BE2C (cell line): Measurements from ENCODE around the gene KCNAB1.

ENCODE experiments used
- DNase-seq: peaks from one replicate; pipeline ENCODE4 v3.0.0-alpha.2; 2020
- H3K27me3 ChIP-seq: fragments of 250-450 bp; sonication (Bioruptor Pico); 2 replicates; pipeline ENCODE4 v1.5.1; 2020; ENCODE audit warnings: mild to moderate bottlenecking
- H3K36me3 ChIP-seq: fragments of 250-450 bp; sonication (Bioruptor Pico); 2 replicates; pipeline ENCODE4 v1.5.1; 2020; ENCODE audit warnings: mild to moderate bottlenecking
- H3K4me1 ChIP-seq: fragments of 250-450 bp; sonication (Bioruptor Pico); 2 replicates; pipeline ENCODE4 v1.5.1; 2020
- H3K4me3 ChIP-seq: 2 replicates; pipeline ENCODE4 v1.5.1; 2011; ENCODE audit warnings: low read depth, low read length
- H3K9me3 ChIP-seq: fragments of 250-450 bp; sonication (Bioruptor Pico); 2 replicates; pipeline ENCODE4 v1.5.1; 2020
- TF ChIP-seq, protein P1 (sequence below): IDR thresholded peaks from 2 replicates; pipeline ENCODE4 v1.5.1; 2012; ENCODE audit warnings: mild to moderate bottlenecking, low read depth, low read length

KCNAB1 gene

DNA sequence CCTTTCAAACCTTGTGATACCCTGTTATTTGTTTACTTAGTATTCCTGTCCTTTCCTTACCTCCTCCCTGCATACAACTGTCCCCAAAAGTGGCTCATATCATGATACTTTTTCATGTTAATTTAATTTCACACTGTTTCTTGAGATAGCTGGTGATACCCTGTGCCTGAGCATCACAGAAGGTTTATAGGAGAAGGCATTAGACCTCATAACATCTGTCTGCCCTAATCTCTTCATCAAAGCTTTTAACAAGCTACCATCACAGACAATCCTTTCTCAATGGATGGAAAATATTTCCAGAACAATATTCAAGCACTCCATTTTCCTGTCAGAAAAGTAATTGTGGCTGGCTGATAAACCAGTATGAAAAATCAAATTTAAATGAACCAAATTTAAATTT is 353.0 kb downstream of the KCNAB1 start:
- no peaks in the 10 kb centered on the region for H3K27me3 ChIP-seq
- no peak for DNase-seq
- no peaks in the 10 kb centered on the region for H3K9me3 ChIP-seq
- no peaks in the 10 kb centered on the region; the same call in 1 of the 2 replicates for H3K36me3 ChIP-seq
- no peak overlapping the region for H3K4me3 ChIP-seq
- TF ChIP-seq, protein P1, sequence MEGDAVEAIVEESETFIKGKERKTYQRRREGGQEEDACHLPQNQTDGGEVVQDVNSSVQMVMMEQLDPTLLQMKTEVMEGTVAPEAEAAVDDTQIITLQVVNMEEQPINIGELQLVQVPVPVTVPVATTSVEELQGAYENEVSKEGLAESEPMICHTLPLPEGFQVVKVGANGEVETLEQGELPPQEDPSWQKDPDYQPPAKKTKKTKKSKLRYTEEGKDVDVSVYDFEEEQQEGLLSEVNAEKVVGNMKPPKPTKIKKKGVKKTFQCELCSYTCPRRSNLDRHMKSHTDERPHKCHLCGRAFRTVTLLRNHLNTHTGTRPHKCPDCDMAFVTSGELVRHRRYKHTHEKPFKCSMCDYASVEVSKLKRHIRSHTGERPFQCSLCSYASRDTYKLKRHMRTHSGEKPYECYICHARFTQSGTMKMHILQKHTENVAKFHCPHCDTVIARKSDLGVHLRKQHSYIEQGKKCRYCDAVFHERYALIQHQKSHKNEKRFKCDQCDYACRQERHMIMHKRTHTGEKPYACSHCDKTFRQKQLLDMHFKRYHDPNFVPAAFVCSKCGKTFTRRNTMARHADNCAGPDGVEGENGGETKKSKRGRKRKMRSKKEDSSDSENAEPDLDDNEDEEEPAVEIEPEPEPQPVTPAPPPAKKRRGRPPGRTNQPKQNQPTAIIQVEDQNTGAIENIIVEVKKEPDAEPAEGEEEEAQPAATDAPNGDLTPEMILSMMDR: no peak
- peaks cover 53% of the 10 kb centered on the region for H3K4me1 ChIP-seq

DNA sequence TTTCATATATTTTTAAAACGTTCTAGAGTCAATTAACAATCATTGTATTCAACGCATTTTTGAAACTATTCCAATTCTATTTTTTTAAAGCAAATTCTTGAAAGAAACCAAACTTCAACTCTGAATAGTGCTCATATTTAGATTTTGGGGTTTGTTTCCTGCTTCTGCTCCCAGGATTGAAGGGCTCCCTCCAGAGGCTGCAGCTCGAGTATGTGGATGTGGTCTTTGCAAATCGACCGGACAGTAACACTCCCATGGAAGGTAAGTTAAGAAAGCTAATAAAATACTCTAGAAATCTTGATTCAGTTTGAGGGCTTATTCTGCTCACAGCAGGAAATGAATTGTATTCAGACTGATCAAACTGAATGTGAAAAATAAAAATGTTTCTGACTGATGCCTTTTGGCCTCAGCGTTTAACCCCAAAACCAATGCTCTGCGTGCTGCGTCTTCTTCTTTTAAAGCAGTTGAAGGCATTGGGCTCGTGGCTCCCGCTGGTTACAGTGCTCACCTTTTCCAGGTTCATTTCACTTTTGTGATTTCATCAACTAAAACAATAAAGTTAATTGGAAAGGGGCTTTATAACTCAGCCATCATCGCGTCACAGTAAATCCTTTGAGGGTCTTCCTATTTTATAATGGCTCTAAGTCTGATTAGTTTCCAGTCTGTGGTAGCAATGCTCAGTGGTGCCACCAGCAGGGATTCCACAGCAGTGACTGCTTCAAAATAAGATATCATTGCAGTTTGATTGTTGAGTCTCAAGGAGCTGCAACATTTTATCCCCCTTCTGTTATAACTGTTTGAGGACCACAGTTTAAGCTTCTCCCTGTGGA is 354.4 kb downstream of the KCNAB1 start:
- Histone ChIP-seq H3K9me3 (no peaks in the 10 kb centered on the region), H3K4me3 (no peak overlapping the region), H3K4me1 (peaks cover 52% of the 10 kb centered on the region), H3K27me3 (no peaks in the 10 kb centered on the region), H3K36me3 (no peaks in the 10 kb centered on the region; the same call in 1 of the 2 replicates)
- peak; percentile 24 for DNase-seq
- TF ChIP-seq, protein P1: peak; percentile 71

DNA sequence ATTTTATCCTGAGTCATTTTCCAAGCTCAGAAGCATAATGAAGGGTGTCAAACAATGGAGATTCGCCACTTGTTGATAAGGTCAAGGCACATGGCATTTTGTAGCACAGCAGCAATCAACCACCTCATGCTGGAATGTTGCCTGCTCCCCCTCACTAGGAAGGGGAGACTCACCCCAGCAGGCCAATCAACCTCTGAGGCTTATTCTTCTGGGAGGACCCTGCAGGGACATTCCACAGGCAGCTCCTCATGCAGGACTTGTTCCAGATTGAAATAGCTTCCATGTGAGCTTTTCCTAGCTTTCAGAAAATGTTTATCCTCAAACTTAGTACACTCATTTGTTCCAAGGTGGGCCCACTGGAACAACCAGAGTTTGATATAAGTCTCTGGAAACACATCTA is 356.9 kb downstream of the KCNAB1 start:
- no peaks in the 10 kb centered on the region for H3K9me3 ChIP-seq
- H3K4me1 ChIP-seq: peaks cover 40% of the 10 kb centered on the region
- H3K27me3 ChIP-seq: no peaks in the 10 kb centered on the region
- no peak overlapping the region for H3K4me3 ChIP-seq
- H3K36me3 ChIP-seq: no peaks in the 10 kb centered on the region; the same call in 1 of the 2 replicates
- TF ChIP-seq, protein P1: no peak
- no peak for DNase-seq

DNA sequence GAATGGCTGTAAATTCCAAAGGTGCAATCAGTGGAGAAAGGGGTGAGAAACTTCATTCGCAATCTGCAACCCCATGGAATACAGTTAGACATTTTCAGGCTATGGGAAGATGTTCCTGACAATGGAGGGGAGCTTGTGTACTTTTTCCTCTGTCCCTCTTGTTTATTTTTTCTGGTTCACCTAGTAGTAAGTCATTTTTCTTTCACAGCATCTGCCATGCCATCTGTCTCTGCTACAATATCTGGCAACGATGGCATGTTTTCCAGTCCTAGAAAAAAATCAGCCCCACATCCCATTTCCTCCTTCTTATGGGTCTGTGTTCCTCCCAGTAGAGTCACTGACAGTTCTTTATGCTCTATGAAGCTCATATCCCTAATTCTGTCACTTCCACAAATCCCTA is 358.5 kb downstream of the KCNAB1 start:
- Histone ChIP-seq H3K4me3 (no peak overlapping the region), H3K9me3 (no peaks in the 10 kb centered on the region), H3K4me1 (peaks cover 40% of the 10 kb centered on the region), H3K36me3 (no peaks in the 10 kb centered on the region; the same call in 1 of the 2 replicates), H3K27me3 (no peaks in the 10 kb centered on the region)
- TF ChIP-seq, protein P1: no peak
- DNase-seq: no peak

DNA sequence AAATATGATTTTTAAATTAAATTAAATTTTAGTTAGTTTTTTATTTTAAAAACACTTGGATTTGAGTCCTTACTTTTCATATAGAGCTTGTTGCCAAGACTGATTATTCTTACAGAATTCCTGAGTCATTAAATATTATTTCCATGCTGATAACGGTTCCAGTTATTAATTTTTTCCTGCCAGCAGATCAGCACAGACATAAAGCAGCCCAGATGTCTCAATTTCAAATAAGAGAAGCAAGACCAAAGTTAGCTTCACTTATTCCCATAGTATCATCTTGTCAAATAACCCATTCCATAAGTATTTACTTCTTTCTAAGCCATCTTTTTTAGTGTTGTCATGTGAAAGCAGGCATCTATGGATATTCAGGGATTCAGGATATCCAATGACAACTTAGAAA is 359.2 kb downstream of the KCNAB1 start:
- H3K36me3 ChIP-seq: no peaks in the 10 kb centered on the region
- H3K27me3 ChIP-seq: no peaks in the 10 kb centered on the region
- DNase-seq: no peak
- no peaks in the 10 kb centered on the region for H3K9me3 ChIP-seq
- H3K4me3 ChIP-seq: no peak overlapping the region
- H3K4me1 ChIP-seq: peaks cover 36% of the 10 kb centered on the region
- TF ChIP-seq, protein P1: no peak

DNA sequence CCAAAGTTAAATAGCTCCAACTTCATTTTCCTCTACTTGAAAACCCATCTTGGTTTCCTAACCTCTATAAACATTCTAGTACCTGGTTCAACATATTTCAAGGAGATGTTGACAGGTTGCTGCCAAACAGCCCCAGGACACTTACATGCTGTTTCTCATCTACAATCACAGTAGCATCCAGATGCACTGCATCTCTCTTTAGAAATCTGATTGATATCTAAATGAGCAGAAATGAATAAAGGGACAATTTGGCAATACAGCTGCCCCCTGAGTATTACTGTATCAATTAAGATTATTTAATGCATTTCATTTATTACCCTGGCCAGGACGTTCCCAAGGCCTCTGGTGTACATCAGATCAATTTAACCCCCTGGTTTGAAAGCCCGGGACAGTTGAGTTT is 360.6 kb downstream of the KCNAB1 start:
- TF ChIP-seq, protein P1: no peak

More for the DNA sequence above, 360.6 kb downstream of the KCNAB1 start:
- Histone ChIP-seq H3K4me1 (peaks cover 32% of the 10 kb centered on the region), H3K9me3 (no peaks in the 10 kb centered on the region), H3K4me3 (no peak overlapping the region), H3K27me3 (no peaks in the 10 kb centered on the region), H3K36me3 (no peaks in the 10 kb centered on the region)
- peak; percentile 14 for DNase-seq
